Central memory CD8-positive, alpha-beta T cell (primary cell): ENCODE results near the gene GINS3.
"Not testable (repeated sequence)": the region's sequence is repeated elsewhere in the genome, so short reads cannot be mapped to it uniquely, and the experiment has no call there.

Source experiments
- ATAC-seq: fragments of 150-1000 bp; cut with Tn5 transposase; replicated peaks from 2 replicates; pipeline ENCODE4 v1.10.0; 2022; ENCODE audit warnings: mild to moderate bottlenecking, moderate FRiP score, moderate number of reproducible peaks; ENCODE audit not compliant: poor library complexity, severe bottlenecking; ENCODE audit errors: extremely low read depth
- DNase-seq, 2 donors: peaks; one replicate each; pipeline ENCODE4 v3.0.0; 2021; ENCODE audit warnings: low spot score in 2 of 2
- H3K27ac Mint-ChIP-seq: one replicate; pipeline ENCODE4 v1.8.0; 2022; ENCODE audit warnings: low read depth, mild to moderate bottlenecking, moderate library complexity, mixed read lengths
- H3K27me3 Mint-ChIP-seq: one replicate; pipeline ENCODE4 v1.8.0; 2022; ENCODE audit warnings: mixed read lengths
- H3K36me3 Mint-ChIP-seq: one replicate; pipeline ENCODE4 v1.8.0; 2022; ENCODE audit warnings: mild to moderate bottlenecking, moderate library complexity, mixed read lengths; ENCODE audit not compliant: insufficient read depth
- H3K4me1 Mint-ChIP-seq: one replicate; pipeline ENCODE4 v1.8.0; 2022; ENCODE audit warnings: mixed read lengths
- H3K4me3 Mint-ChIP-seq: one replicate; pipeline ENCODE4 v1.8.0; 2022; ENCODE audit warnings: mild to moderate bottlenecking, moderate library complexity, mixed read lengths
- H3K9me3 Mint-ChIP-seq: one replicate; pipeline ENCODE4 v1.8.0; 2022; ENCODE audit warnings: mixed read lengths

GINS3 gene

DNA sequence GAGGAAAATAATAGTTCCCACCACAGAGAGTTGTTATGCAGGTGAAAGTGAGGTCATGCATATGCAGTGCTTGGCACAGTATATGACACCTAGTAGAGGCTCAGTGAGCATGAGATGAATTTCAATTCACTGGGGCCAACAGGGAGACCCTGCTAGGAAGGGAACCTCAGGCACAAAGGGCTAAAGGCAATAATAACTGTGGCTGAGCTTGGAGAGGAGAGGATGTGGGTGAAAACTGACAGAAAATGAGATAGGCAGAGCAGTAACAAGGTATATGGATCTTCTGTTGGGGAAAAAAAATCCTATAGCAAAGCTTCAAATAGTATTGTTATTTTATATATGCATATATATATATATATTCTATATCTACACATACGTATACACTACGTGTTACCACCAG lies 25.0 kb upstream of the GINS3 start:
- H3K9me3 Mint-ChIP-seq = no peaks in the 10 kb centered on the region
- H3K27ac Mint-ChIP-seq = no peak overlapping the region
- DNase-seq (no peak), ATAC-seq (no peak)
- peaks cover 61% of the 10 kb centered on the region for H3K27me3 Mint-ChIP-seq
- H3K4me1 Mint-ChIP-seq = no peaks in the 10 kb centered on the region
- no peak overlapping the region for H3K4me3 Mint-ChIP-seq
- no peaks in the 10 kb centered on the region for H3K36me3 Mint-ChIP-seq

DNA sequence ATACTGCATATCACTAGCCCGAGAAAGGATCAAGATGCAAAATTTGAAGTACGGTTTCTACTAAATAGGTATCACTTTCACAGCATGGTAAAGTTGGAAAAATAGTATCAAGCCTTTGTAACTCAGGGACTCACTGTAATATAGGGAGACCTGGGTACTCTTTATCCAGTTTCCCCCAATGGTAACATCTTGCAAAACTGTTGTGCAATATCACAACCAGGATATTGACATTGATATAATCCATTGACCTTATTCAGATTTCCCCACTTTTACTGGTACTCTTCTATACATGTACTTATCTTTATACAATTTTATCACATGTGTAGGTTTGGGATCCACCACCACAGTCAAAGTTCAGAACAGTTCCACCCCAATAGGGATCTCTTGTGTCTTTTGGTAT lies 20.4 kb upstream of the GINS3 start:
- no peaks in the 10 kb centered on the region for H3K9me3 Mint-ChIP-seq

DNA sequence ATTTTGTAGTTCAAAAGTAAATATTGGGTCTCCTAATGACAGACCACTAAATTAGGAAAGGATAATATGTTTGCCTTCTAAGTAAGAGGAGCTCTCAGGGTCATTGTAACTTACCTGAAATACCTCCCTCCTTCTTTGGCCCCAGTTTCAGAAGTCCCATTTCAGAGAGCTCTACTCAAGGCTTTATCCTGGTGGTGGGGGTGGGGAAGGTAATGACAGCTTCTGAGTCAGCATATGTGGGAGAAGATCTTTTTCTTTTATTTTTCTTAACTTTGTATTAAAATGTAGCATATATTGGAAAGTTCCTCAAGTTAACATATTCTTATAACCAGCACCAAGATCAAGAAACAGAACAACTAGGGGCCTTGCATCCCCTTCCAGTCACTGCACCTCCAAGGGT lies 16.9 kb upstream of the GINS3 start:
- DNase-seq = no peak
- no peaks in the 10 kb centered on the region for H3K9me3 Mint-ChIP-seq

More for the DNA sequence above, 20.4 kb upstream of the GINS3 start:
- peaks cover 52% of the 10 kb centered on the region for H3K27me3 Mint-ChIP-seq
- H3K4me3 Mint-ChIP-seq = no peak overlapping the region
- H3K4me1 Mint-ChIP-seq = no peaks in the 10 kb centered on the region
- no peaks in the 10 kb centered on the region for H3K36me3 Mint-ChIP-seq
- DNase-seq (no peak), ATAC-seq (no peak)
- H3K27ac Mint-ChIP-seq = no peak overlapping the region

DNA sequence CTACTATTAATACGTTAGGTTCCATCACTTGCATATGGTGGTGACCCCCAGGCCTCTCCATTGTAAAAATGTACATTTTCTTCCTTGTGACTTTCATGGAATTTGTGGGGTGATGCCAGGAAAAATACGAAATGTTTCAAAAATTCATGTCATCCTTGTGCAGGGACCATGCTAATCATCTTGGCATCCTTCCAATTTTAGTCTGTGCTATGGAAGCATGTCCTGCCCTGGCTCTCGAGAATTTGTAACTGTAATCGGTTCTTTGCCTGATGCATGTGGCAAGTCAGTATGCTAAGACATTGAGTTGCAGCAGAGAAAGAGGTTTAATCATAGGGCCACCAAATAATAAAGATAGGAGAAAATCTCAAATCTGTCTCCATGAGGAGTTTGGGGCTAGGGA lies 14.3 kb upstream of the GINS3 start:
- DNase-seq = no peak
- Mint-ChIP-seq H3K4me1 (no peaks in the 10 kb centered on the region), H3K36me3 (peaks cover 2% of the 10 kb centered on the region), H3K27ac (no peak overlapping the region), H3K9me3 (no peaks in the 10 kb centered on the region), H3K27me3 (peaks cover 54% of the 10 kb centered on the region), H3K4me3 (no peak overlapping the region)
- no peak for ATAC-seq

More for the DNA sequence above, 16.9 kb upstream of the GINS3 start:
- H3K4me3 Mint-ChIP-seq = no peak overlapping the region
- no peak overlapping the region for H3K27ac Mint-ChIP-seq
- no peaks in the 10 kb centered on the region for H3K4me1 Mint-ChIP-seq
- peaks cover 58% of the 10 kb centered on the region for H3K27me3 Mint-ChIP-seq
- H3K36me3 Mint-ChIP-seq = peaks cover 2% of the 10 kb centered on the region
- ATAC-seq = no peak

DNA sequence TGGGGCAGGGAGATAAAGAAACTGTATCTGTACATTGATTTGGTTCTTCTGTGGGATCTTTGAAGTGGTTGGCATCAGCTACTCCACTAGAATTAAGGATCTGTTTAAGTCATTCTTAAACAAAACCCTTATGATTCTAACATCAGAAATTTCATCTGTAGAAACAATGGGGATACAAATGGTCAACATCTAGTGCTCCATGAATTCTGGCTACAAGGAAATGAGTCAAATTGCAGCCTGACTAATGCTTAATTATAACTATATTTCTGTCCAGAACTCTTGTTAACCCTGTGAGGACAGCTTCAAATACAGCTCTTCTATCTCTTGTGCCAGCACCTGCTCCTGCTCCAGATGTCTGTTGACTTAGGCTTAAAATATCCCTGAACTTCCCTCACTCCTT lies 13.9 kb upstream of the GINS3 start:
- Mint-ChIP-seq H3K27me3 (peaks cover 55% of the 10 kb centered on the region), H3K9me3 (no peaks in the 10 kb centered on the region), H3K27ac (no peak overlapping the region), H3K36me3 (peaks cover 2% of the 10 kb centered on the region), H3K4me1 (no peaks in the 10 kb centered on the region), H3K4me3 (no peak overlapping the region)
- DNase-seq (no peak), ATAC-seq (no peak)

DNA sequence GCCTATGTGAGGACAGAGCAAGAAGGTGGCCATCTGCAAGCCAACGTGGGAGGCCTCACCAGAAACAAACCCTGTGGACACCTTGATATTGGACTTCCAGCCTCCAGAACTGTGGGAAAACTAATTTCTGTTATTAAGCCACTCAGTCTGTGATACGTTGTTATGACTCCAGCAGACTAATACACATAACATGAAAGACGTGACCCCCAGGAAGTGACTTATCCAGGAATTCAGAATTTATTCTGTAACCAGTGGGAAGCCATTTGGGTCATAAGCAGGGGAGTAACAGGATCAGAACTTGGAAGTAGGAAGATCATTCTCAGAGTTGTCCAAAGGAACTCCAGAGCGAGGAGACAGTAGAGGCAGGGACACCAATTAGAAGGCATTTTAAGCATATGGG lies 12.5 kb upstream of the GINS3 start:
- DNase-seq (no peak), ATAC-seq (no peak)
- Mint-ChIP-seq H3K36me3 (peaks cover 2% of the 10 kb centered on the region), H3K27me3 (peaks cover 58% of the 10 kb centered on the region), H3K9me3 (no peaks in the 10 kb centered on the region), H3K4me3 (no peak overlapping the region), H3K27ac (no peak overlapping the region), H3K4me1 (no peaks in the 10 kb centered on the region)

DNA sequence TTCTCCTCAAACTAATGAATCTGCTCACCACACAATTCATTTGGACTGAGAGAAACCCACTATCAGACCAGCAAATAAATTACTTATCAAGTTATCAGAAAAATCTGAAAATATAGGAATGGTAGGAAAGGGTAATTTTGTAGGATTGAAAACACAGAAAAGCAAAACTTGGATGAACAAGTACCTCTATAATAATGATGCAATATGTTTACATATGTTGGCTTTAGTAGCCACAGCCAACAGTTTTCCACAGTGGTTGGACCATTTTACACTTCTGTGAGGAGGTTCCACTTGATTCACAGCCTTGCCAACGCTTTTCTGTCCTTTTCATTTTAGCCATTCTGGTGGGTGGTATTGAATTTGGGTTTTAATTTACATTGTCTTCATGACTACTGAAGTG lies 10.6 kb upstream of the GINS3 start:
- Mint-ChIP-seq H3K4me1 (no peaks in the 10 kb centered on the region), H3K4me3 (no peak overlapping the region), H3K27me3 (peaks cover 61% of the 10 kb centered on the region), H3K27ac (no peak overlapping the region), H3K36me3 (peaks cover 2% of the 10 kb centered on the region), H3K9me3 (no peaks in the 10 kb centered on the region)
- DNase-seq = no peak
- ATAC-seq = no peak

DNA sequence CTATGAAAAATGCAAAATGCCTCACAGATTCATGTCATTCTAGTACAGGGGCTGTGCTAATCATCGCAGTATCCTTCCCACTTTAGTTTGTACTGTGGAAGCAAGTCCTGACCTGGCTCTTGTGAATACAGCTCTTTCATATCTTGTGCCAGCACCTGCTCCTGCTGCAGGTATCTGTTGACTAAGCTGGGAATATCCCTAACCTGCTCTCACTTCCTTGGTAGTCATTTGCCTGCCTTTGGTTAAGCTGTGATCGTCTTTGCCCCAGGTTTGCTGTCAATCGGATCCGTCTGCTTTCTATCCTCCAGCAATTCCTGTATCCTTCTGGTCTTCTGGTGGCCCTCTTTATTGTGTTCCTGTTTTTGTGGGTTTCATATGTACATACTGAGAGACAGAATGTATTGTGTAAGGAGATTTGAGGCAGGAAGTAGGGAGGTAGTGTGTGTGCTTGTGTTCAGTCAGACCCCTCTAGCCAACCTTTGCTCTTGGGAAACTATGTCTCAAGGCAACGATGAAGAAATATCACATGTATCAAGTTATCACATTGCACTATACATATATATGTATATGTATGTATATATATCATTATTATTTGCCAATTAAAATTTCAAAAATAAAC lies 7.7 kb upstream of the GINS3 start:
- no peak overlapping the region for H3K4me3 Mint-ChIP-seq
- H3K4me1 Mint-ChIP-seq = no peaks in the 10 kb centered on the region
- DNase-seq (no peak), ATAC-seq (no peak)
- peaks cover 41% of the 10 kb centered on the region for H3K27me3 Mint-ChIP-seq
- no peak overlapping the region for H3K27ac Mint-ChIP-seq
- peaks cover 2% of the 10 kb centered on the region for H3K36me3 Mint-ChIP-seq
- H3K9me3 Mint-ChIP-seq = no peaks in the 10 kb centered on the region

DNA sequence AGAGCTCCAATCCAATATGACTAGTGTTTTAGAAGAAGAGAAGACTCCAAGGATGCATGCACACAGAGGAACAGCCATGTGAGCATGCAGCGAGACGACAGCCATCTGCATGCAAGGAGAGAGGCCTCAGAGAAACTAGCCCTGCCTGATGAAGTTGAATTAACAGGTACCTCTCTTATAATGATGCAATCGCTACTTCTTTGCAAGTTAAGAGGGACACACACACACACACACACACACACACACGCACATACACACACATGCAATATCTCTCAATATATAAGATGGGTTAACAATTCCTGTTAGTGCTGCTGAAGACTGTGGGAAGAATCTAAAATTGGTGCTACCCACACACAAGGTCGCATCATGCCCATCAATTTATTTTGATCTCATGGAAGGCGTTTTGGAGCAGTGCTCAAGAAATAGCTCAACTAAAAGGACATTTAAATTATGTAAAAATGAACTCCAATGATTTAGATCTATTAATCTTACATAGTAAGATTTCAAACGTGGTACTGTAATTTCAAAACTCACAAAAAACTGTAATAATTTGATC lies 7.0 kb upstream of the GINS3 start:
- ATAC-seq (no peak), DNase-seq (no peak)
- Mint-ChIP-seq H3K27ac (no peak overlapping the region), H3K4me1 (no peaks in the 10 kb centered on the region), H3K27me3 (peaks cover 35% of the 10 kb centered on the region), H3K4me3 (no peak overlapping the region), H3K36me3 (peaks cover under 1% of the 10 kb centered on the region), H3K9me3 (no peaks in the 10 kb centered on the region)

DNA sequence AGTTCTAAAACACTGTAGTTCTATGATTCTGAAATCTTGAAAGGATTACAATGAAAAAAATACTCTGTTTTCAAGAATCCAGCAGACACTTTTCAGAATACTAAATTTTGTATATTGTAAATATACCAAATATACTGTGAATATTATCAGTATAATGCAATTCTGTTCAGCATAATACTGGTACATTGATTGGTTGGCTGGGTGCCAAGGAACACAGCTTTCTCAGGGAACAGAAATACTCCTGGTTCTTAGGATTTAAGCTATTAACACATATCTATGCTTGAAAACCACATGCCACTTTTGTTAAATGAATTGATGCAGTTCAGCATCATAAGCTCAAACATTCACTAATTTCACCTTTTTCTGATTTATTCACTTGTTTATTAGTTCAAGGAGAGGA lies 2.5 kb upstream of the GINS3 start:
- DNase-seq (no peak), ATAC-seq (no peak)
- H3K36me3 Mint-ChIP-seq = peaks cover 4% of the 10 kb centered on the region
- H3K27ac Mint-ChIP-seq = no peak overlapping the region
- no peaks in the 10 kb centered on the region for H3K9me3 Mint-ChIP-seq
- H3K27me3 Mint-ChIP-seq = peaks cover 4% of the 10 kb centered on the region
- H3K4me1 Mint-ChIP-seq = peaks cover 11% of the 10 kb centered on the region
- H3K4me3 Mint-ChIP-seq = no peak overlapping the region

DNA sequence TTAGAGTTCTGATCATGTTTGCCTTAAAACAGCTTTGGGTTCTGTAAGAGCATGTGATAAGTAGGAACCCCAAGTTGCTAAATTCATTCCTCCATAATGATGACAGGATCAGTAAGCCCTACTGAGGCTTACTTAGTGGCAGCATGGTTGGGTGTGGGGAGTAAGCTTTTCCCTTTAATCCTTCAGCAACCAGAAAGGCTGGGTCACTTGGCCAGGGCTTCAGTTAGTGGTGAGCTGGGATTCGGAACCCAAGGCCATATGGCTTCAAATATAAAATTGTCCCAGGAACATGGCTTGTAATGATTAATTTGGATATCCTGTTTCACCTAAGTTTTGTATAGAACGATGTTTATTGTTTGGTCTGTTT lies 850 bp downstream of the GINS3 start:
- H3K36me3 Mint-ChIP-seq = peaks cover 4% of the 10 kb centered on the region
- no peak for DNase-seq
- H3K4me1 Mint-ChIP-seq = peaks cover 11% of the 10 kb centered on the region
- H3K9me3 Mint-ChIP-seq = no peaks in the 10 kb centered on the region
- H3K4me3 Mint-ChIP-seq = peak overlapping the region; percentile 99
- H3K27ac Mint-ChIP-seq = peak overlapping the region; percentile 84
- no peaks in the 10 kb centered on the region for H3K27me3 Mint-ChIP-seq
- ATAC-seq = no peak

DNA sequence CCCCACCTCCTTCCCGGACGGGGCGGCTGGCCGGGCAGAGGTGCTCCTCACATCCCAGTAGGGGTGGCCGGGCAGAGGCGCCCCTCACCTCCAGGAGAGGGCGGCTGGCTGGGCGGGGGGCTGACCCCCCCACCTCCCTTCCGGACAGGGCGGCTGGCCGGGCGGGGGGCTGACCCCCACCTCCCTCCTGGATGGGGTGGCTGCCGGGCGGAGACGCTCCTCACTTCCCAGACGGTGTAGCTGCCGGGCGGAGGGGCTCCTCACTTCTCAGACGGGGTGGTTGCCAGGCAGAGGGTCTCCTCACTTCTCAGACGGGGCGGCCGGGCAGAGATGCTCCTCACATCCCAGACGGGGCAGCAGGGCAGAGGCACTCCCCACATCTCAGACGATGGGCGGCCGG lies 4.6 kb downstream of the GINS3 start:
- peaks cover 11% of the 10 kb centered on the region for H3K4me1 Mint-ChIP-seq
- H3K27me3 Mint-ChIP-seq, DNase-seq, H3K9me3 Mint-ChIP-seq, ATAC-seq, H3K27ac Mint-ChIP-seq, H3K4me3 Mint-ChIP-seq, H3K36me3 Mint-ChIP-seq: not testable (repeated sequence)

DNA sequence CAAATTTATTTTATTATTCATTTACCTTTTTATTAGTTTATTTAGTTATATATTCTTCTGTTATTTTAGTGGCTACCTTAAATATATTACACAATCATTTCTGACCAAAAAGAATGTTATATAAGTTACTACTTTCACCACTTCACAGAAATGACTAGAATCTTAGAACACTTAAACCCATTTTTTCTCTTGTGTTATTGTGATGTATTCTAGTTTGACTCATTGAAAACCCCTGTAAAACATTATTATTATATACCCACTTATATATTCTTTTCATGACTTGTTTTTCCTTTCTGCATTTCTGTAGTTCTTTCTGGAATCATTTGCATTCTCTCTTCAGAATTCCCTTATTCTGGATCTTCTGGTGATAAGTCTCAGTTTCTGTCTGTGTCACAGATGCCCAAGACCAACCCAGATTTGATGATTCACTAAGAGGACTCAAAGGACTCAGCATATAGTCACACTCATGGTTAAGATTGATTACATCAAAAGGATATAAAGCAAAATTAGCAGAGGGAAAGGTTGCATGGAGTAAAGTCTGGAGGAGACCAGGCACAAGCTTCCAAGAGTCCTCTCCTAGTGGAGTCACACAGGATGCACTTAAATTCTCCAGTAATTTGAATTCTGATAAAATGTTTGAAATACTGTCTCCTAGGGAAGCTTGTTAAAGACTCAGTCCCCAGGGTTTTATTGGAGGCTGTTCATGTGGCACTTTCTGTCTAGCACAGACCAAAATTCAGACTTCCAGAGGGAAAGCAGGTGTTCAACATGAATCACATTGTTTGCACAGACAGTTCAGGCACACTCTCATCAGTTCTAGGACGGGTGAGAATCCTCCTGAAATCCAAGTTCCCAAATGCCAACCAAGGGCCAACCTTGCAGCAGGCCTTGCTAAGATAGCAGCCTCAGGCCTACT lies 7.7 kb downstream of the GINS3 start:
- H3K4me3 Mint-ChIP-seq = no peak overlapping the region
- H3K4me1 Mint-ChIP-seq = no peaks in the 10 kb centered on the region
- ATAC-seq (no peak), DNase-seq (no peak)
- no peaks in the 10 kb centered on the region for H3K9me3 Mint-ChIP-seq
- H3K36me3 Mint-ChIP-seq = no peaks in the 10 kb centered on the region
- H3K27me3 Mint-ChIP-seq = no peaks in the 10 kb centered on the region
- H3K27ac Mint-ChIP-seq = no peak overlapping the region
